SK-N-SH (cell line): ENCODE results near the gene SSNA1. TPM values are rescaled to one million over a fixed set of nuclear protein-coding genes. Genes with fewer than 3 reads are reported as not detected.

Experiments used
- CTCF ChIA-PET: fragments of 300-600, 350-600 bp; formaldehyde crosslinking; extraction: SDS; loops from one replicate; lab custom pipeline; 2021; lab: Yijun Ruan, JAX
- POLR2A ChIA-PET: fragments of 350-600 bp; sonication (Branson Sonifier 250); formaldehyde crosslinking; extraction: SDS; loops from one replicate; lab custom pipeline; 2020; ENCODE audit warnings: antibody characterized with exemption, inconsistent platforms; lab: Yijun Ruan, JAX
- DNase-seq: peaks from one replicate; pipeline ENCODE4 v3.0.0; 2012
- H2AFZ ChIP-seq: fragments of 200-600 bp; sonication (generic); 2 replicates; pipeline ENCODE4 v1.8.1; 2016; ENCODE audit warnings: antibody characterized with exemption, mild to moderate bottlenecking, low read depth
- H3F3A ChIP-seq: fragments of 200-600 bp; sonication (generic); replicated peaks from 2 replicates; pipeline ENCODE3; 2016; ENCODE audit warnings: antibody characterized with exemption, mild to moderate bottlenecking; ENCODE audit not compliant: insufficient read depth
- H3K27ac ChIP-seq, 2 experiments: fragments of 200-500 bp in 1 of 2; fragments of 200-600 bp in 1 of 2; sonication (Bioruptor generic) in 1 of 2; sonication (generic), shearing (Covaris generic) in 1 of 2; 2 replicates each; pipeline versions ENCODE4 v1.5.1 to v1.6.1; 2014 to 2016; ENCODE audit warnings: low read depth in 2 of 2, inconsistent platforms in 1 of 2, low read length in 1 of 2, mild to moderate bottlenecking in 1 of 2, mixed read lengths in 1 of 2
- H3K27me3 ChIP-seq: fragments of 200-600 bp; sonication (generic), shearing (Covaris generic); 2 replicates; pipeline ENCODE4 v1.6.1; 2016; ENCODE audit warnings: mixed run types; ENCODE audit not compliant: insufficient read depth
- H3K36me3 ChIP-seq, 2 experiments: fragments of 200-500 bp in 1 of 2; fragments of 200-600 bp in 1 of 2; sonication (Bioruptor generic) in 1 of 2; sonication (generic) in 1 of 2; replicated peaks in 1 of 2; 2 replicates each; pipeline versions ENCODE3 to v1.5.1; 2014 to 2016; ENCODE audit warnings: low read length in 1 of 2, mild to moderate bottlenecking in 1 of 2; ENCODE audit not compliant: insufficient read depth in 2 of 2, control insufficient read depth in 1 of 2
- H3K4me1 ChIP-seq, 2 experiments: fragments of 200-500 bp in 1 of 2; fragments of 200-600 bp in 1 of 2; sonication (Bioruptor generic) in 1 of 2; sonication (generic), shearing (Covaris generic) in 1 of 2; 2 replicates each; pipeline versions ENCODE4 v1.5.1 to v1.6.1; 2014 to 2016; ENCODE audit warnings: low read depth in 1 of 2, low read length in 1 of 2, mixed run types in 1 of 2; ENCODE audit not compliant: insufficient read depth in 2 of 2, control insufficient read depth in 1 of 2
- H3K4me2 ChIP-seq: fragments of 200-600 bp; sonication (generic), shearing (Covaris generic); 2 replicates; pipeline ENCODE4 v1.6.1; 2017; ENCODE audit warnings: mixed run types
- H3K4me3 ChIP-seq, 2 experiments: fragments of 200-500 bp in 1 of 2; fragments of 200-600 bp in 1 of 2; sonication (Bioruptor generic) in 1 of 2; sonication (generic), shearing (Covaris generic) in 1 of 2; 2 replicates each; pipeline versions ENCODE4 v1.5.1 to v1.8.1; 2014 to 2016; ENCODE audit warnings: low read depth in 2 of 2, inconsistent platforms in 1 of 2, low read length in 1 of 2, mild to moderate bottlenecking in 1 of 2, mixed read lengths in 1 of 2, moderate library complexity in 1 of 2
- H3K79me2 ChIP-seq: fragments of 200-600 bp; sonication (generic); 2 replicates; pipeline ENCODE4 v1.8.1; 2017; ENCODE audit warnings: mild to moderate bottlenecking; ENCODE audit not compliant: insufficient read depth
- H3K9ac ChIP-seq: fragments of 200-600 bp; sonication (generic); 2 replicates; pipeline ENCODE4 v1.6.1; 2017; ENCODE audit warnings: mixed run types
- H3K9me2 ChIP-seq: fragments of 200-600 bp; sonication (generic); 2 replicates; pipeline ENCODE4 v1.6.1; 2017; ENCODE audit warnings: mixed run types
- H3K9me3 ChIP-seq: fragments of 200-600 bp; sonication (generic); 2 replicates; pipeline ENCODE4 v1.6.1; 2017; ENCODE audit warnings: mixed run types, mild to moderate bottlenecking, moderate library complexity
- H4K20me1 ChIP-seq: fragments of 200-600 bp; sonication (generic); 2 replicates; pipeline ENCODE4 v1.6.1; 2017; ENCODE audit warnings: mild to moderate bottlenecking, mixed run types; ENCODE audit not compliant: insufficient read depth
- ELF1 ChIP-seq: IDR thresholded peaks from 2 replicates; pipeline ENCODE4 v1.4.0; 2012
- FOSL2 ChIP-seq: IDR thresholded peaks from 2 replicates; pipeline ENCODE4 v1.4.0; 2012; ENCODE audit warnings: low read depth, mild to moderate bottlenecking, moderate library complexity, borderline replicate concordance
- FOXJ3 ChIP-seq: sonication (generic); formaldehyde crosslinking; IDR thresholded peaks from 2 replicates; pipeline ENCODE4 v1.5.1; 2020; ENCODE audit warnings: mild to moderate bottlenecking, missing genetic modification reagents
- MEF2A ChIP-seq: IDR thresholded peaks from 2 replicates; pipeline ENCODE4 v1.4.0; 2012; ENCODE audit warnings: low read depth, borderline replicate concordance
- PBX3 ChIP-seq: IDR thresholded peaks from 2 replicates; pipeline ENCODE4; 2012
- REST ChIP-seq: IDR thresholded peaks from 2 replicates; pipeline ENCODE4 v1.6.1; 2012; ENCODE audit warnings: mild to moderate bottlenecking, low read depth, low read length, moderate library complexity
- RXRA ChIP-seq: IDR thresholded peaks from 2 replicates; pipeline ENCODE4 v1.4.0; 2012; ENCODE audit warnings: low read depth, mild to moderate bottlenecking, borderline replicate concordance
- SIN3A ChIP-seq: IDR thresholded peaks from 2 replicates; pipeline ENCODE4 v1.6.1; 2012; ENCODE audit warnings: low read depth, mild to moderate bottlenecking, low read length, moderate library complexity, borderline replicate concordance
- TCF12 ChIP-seq: IDR thresholded peaks from 2 replicates; pipeline ENCODE4 v1.4.0; 2012
- USF2 ChIP-seq: fragments of 150-350 bp; IDR thresholded peaks from 2 replicates; pipeline ENCODE4 v1.6.1; 2017; ENCODE audit warnings: antibody characterized with exemption, low read length, low read depth, borderline replicate concordance
- WGBS: methylation state at CpG from one replicate; pipeline ENCODE4 v1.1.6; 2017; ENCODE audit warnings: low lambda C conversion rate; 5-methylcytosine and 5-hydroxymethylcytosine counted together
- polyA plus RNA-seq, 3 experiments: library from polyadenylated mRNA; depleted of rRNA; stranded (reverse); fragments of >200 nt; gene quantifications; 2 replicates each; pipeline ENCODE4 v1.2.3, GENCODE V29; 2012
- TF ChIP-seq, protein P1 (sequence below): IDR thresholded peaks from 2 replicates; pipeline ENCODE4 v1.4.0; 2012; ENCODE audit warnings: low read depth
- TF ChIP-seq, protein P2 (sequence below): fragments of 200-600 bp; sonication (generic); IDR thresholded peaks from 2 replicates; pipeline ENCODE4 v1.6.1; 2017; ENCODE audit warnings: antibody characterized with exemption, mild to moderate bottlenecking, moderate library complexity

The SSNA1 gene
- polyA plus RNA-seq, 1 of the 3 experiments (the other 2 are of a cell fraction), result 124 TPM

GRCh38 chr9:137164370-137165249 lies 23.9 kb upstream of the SSNA1 start:
- TF ChIP-seq FOXJ3 (CRISPR knock-in tag), result no peak
- no peak for TF ChIP-seq SIN3A
- TF ChIP-seq PBX3, result no peak
- TF ChIP-seq REST, result no peak
- TF ChIP-seq, protein P1, sequence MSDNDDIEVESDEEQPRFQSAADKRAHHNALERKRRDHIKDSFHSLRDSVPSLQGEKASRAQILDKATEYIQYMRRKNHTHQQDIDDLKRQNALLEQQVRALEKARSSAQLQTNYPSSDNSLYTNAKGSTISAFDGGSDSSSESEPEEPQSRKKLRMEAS, result no peak
- TF ChIP-seq, all 33 proteins: peak for 0
- H3K27me3 ChIP-seq, result peaks cover 30% of the 10 kb centered on the region

DNA sequence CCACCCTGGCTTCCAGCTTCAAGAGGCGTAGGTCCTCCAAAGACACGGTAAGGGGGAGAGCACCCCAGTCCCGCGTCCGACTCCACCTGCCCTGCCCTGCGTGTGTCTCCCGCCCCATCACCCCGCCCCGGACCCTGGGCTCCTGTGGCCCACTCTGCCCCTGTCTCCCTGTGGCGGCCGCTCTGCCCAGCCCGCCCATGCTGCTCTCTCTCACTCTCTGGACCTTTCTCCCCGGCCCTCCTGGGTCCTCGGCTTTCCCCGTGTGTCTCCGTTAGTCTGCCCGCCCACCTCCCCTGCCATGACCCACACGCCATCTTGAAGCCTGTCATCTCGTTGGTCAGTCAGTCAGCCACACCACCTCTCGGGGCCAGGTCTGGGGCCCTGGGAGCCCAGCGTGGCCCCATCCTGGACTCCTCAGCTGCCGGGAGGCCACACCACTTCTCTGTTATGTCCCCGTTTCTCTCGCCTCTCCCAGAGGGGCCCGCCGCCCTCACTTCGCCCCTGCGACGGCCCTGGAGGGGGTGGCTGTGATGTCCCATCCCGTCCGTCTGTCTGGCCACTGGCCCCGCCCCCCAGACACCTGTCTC lies 23.1 kb upstream of the SSNA1 start:
- no peak overlapping the region for H2AFZ ChIP-seq
- 83% methylated on average over 29 of the region's 32 CpGs for WGBS
- H3K27ac ChIP-seq, result no peak overlapping the region
- H3K9ac ChIP-seq, result no peak overlapping the region
- H4K20me1 ChIP-seq, result no peaks in the 10 kb centered on the region
- H3K4me2 ChIP-seq, result no peak overlapping the region
- peaks cover 0 to 4% of the 10 kb centered on the region in 2 experiments; a peak in 1 of 4 replicates for H3K4me1 ChIP-seq
- H3K4me3 ChIP-seq, result no peak overlapping the region
- no peak for DNase-seq
- H3K9me2 ChIP-seq, result no peaks in the 10 kb centered on the region
- no peaks in the 10 kb centered on the region for H3K9me3 ChIP-seq
- no peaks in the 10 kb centered on the region for H3K79me2 ChIP-seq
- H3F3A ChIP-seq, result no peaks in the 10 kb centered on the region
- POLR2A ChIA-PET, result no interaction called here
- H3K27me3 ChIP-seq, result peaks cover 37% of the 10 kb centered on the region
- no peaks in the 10 kb centered on the region for H3K36me3 ChIP-seq
- CTCF ChIA-PET, result no interaction called here
- TF ChIP-seq REST (no peak), RXRA (no peak), ELF1 (no peak), MEF2A (no peak), TCF12 (no peak), USF2 (no peak), FOSL2 (no peak)
- TF ChIP-seq, protein P2, sequence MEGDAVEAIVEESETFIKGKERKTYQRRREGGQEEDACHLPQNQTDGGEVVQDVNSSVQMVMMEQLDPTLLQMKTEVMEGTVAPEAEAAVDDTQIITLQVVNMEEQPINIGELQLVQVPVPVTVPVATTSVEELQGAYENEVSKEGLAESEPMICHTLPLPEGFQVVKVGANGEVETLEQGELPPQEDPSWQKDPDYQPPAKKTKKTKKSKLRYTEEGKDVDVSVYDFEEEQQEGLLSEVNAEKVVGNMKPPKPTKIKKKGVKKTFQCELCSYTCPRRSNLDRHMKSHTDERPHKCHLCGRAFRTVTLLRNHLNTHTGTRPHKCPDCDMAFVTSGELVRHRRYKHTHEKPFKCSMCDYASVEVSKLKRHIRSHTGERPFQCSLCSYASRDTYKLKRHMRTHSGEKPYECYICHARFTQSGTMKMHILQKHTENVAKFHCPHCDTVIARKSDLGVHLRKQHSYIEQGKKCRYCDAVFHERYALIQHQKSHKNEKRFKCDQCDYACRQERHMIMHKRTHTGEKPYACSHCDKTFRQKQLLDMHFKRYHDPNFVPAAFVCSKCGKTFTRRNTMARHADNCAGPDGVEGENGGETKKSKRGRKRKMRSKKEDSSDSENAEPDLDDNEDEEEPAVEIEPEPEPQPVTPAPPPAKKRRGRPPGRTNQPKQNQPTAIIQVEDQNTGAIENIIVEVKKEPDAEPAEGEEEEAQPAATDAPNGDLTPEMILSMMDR, result no peak

More at GRCh38 chr9:137164370-137165249, 23.9 kb upstream of the SSNA1 start:
- Histone ChIP-seq H4K20me1 (no peaks in the 10 kb centered on the region), H3K9ac (no peak overlapping the region), H3K79me2 (no peaks in the 10 kb centered on the region), H3K4me3 (no peak overlapping the region), H3K4me2 (no peak overlapping the region), H3K4me1 (peaks cover 0 to 3% of the 10 kb centered on the region in 2 experiments; a peak in 1 of 4 replicates), H3K36me3 (no peaks in the 10 kb centered on the region), H3K9me2 (no peaks in the 10 kb centered on the region), H3K27ac (no peak overlapping the region), H2AFZ (no peak overlapping the region), H3F3A (no peaks in the 10 kb centered on the region), H3K9me3 (no peaks in the 10 kb centered on the region)
- DNase-seq, result no peak
- ChIA-PET POLR2A (no interaction called here), CTCF (no interaction called here)
- WGBS, result 80% methylated on average over 30 of the region's 34 CpGs
